Stimulated activated CD4-positive, alpha-beta T cell treated with anti-CD3 and anti-CD28 coated beads, TNF-alpha, amount 100 ng/mL, for 24 hours (primary cell): ENCODE data around the gene TMEM86A.
A peak's percentile ranks its signal among the peaks of the same experiment; 100 is the strongest.

Experiments used
- DNase-seq, 3 experiments: peaks; one replicate each; pipeline ENCODE4 v3.0.0-alpha.2; 2020; ENCODE audit warnings: low read depth in 3 of 3

The TMEM86A gene

DNA sequence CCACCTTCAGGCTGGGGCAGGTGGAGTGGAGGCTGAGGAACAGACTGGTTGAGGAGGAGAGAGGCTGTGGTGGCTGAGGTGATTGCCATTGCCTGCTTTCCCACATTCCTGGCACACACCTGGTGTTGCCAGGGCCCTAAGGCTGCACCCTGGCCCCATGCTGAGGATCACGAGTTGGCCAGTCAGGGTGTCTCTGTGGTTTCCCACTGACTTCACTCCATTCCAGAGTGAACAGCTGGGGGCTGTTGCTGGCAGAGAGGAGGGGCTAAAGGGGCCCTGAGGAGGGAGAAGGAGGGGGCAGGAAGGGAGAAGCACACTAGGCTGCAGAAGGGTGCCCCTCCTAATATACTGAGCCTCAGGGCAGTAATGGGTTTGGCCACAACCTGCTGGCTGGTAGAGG lies 1.8 kb downstream of the TMEM86A start:
- no peak for DNase-seq

DNA sequence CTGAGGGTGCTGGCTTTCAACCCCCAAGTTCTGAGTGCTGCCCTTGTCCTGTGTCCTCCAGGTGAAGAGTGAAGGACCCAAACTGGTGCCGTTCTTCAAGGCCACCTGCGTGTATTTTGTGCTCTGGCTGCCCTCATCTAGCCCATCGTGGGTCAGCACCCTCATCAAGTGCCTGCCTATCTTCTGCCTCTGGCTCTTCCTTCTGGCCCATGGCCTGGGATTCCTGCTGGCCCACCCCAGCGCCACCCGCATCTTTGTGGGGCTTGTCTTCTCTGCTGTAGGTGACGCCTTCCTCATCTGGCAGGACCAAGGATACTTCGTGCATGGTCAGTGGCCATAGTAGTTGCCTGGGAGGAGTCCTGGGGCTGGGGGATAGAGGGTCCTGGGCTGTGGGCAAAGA lies 2.3 kb downstream of the TMEM86A start:
- DNase-seq: no peak

- no peak for DNase-seq
Measured at GRCh38 chr11:18701614-18702216, 3.1 kb downstream of the TMEM86A start.

GRCh38 chr11:18703001-18703763 lies 4.6 kb downstream of the TMEM86A start:
- no peak for DNase-seq

DNA sequence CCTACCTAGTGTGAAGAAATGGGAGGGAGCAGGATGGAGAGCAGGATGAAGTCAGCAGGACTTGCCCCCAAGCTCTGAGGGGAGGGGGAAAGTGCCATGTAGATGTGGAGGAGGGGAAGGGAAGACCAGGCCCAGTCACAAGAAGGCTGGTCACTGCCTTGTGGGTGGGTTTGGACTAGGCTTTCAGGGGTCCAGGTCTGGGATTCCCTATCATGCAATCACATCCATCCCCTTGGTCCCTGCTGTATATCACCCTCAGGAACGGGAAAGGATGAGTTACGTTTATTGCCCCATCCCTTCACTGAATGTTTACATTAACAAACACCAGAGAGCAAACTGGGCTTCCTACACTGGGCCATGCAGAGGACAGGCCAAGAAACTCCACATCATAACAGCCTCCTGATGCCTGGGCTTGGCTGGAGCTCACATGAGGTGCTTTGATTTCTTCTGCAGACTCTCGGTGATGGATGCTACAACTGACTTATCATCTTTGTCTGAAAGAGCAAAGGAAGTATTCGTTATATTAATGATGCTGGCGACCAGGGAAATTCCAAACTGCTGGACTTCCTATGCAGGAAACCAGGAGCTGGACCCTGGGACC lies 5.6 kb downstream of the TMEM86A start:
- DNase-seq: no peak

DNA sequence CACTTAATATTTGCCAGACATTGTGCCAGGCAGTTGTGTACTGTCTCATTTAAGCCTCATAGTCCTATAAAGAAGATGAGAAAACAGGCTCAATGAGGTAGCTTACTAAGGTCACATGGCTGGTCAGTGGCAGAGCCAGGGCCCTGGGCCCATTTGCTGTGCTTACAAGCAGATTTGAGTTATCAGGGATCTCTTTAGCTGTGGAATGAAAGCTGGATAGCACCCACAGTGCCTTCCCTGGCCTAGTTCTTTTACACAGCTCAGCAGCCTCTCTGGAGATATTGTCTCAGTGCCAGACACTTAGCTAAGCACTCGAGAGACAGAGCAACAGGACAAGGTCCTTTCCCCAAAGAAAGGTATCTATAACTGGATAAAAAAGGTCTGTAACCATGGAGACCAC lies 6.1 kb downstream of the TMEM86A start:
- DNase-seq: no peak

DNA sequence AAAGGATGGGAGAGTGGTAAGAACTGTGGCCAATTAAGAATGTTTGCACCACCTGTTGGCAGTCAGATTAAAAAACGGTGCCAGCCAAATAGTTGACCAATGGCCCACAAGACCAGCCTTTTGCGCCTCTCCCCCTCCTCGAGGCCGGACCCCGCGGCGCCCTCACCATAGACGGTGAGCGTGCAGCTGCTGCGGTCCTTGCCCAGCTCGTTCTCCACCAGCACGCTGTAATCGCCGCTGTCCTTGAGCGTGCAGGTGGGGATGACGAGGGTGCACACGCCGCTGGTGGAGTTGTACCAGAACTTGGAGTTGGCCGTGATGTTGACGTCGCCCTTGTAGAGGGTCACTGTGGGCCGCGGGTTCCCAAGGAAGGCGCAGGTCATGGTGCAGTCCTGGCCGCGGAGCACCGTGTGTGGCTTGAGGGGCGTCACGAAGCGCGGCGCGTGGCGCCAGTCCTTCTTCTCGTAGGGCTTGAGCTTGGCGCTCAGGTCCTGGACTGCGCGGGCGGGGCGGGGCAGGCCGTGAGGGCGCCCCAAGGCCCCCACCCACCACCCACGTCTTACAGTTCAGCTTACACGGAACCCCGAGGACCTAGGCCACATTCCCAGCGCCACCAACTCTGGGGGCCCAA lies 7.2 kb downstream of the TMEM86A start:
- DNase-seq: peak in 1 of 3 experiments; percentile 31

DNA sequence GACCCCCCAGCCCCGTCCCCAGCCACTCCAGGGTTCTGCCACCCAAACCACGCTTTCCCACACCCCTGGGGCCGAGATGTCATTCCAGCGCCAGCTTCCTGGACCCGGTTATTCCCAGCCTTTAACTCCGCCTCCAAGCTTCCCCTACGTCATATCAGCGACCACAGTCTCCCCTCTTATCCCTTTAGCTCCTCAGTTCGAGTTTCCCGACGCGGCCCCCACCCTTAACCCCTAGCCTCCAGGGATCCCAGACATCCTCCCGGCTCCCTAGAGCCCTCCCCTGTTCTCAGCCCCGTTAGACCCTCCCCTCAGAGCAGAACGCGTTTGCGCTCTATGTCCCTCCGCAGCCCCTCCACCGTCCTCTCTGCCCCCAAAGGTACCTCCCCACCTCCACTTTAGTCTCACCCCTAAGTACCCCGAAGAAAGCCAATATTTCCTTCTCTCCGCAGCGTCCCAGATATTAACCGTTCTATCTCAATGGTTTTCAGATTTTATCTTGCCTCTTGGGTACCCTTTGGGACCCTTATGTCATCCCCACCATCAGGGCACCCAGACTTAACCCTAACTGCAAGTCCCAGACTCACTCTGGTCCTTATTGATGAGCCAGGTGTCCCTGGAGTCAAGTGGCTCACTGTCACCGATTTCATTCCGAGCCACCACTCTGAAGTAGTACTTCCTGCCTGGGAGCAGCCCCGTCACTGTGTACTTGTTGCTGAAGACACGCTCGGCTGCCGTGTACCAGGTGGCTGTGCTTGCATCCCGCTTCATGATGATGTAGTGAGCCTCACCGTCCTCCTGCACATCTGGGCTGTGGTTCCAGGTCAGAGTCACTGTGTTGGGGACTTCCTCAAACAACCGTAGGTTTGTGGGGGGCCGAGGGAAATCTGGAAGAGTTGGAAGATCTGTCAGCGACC lies 8.0 kb downstream of the TMEM86A start:
- peak in 1 of 3 experiments; percentile 38 for DNase-seq

DNA sequence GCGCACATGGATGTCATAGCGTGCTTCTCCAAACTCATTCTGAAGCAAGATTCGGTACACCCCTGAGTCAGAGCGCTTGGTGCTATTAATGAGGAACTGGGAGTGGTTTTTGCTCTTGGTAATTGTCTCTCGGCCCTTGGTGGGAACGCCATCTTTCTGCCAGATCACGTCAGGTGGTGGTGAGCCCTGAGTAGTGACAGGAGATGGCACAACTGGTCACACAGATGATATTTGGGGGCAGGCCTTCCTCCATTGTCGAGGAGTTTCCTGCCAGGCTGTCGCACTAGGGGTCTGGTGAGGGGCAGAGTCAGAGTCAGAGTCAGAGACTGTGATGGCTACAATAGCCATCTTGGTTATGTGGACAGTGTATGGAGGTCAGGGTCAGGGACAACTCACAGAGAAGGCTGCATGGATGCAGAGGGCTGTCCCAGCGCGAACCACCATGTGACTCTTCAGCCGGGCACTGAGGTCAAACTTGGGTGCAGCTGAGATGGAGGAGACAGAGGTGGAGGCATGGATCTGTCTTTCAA lies 9.3 kb downstream of the TMEM86A start:
- DNase-seq: no peak

GRCh38 chr11:18709414-18709813 lies 10.8 kb downstream of the TMEM86A start:
- DNase-seq: no peak

DNA sequence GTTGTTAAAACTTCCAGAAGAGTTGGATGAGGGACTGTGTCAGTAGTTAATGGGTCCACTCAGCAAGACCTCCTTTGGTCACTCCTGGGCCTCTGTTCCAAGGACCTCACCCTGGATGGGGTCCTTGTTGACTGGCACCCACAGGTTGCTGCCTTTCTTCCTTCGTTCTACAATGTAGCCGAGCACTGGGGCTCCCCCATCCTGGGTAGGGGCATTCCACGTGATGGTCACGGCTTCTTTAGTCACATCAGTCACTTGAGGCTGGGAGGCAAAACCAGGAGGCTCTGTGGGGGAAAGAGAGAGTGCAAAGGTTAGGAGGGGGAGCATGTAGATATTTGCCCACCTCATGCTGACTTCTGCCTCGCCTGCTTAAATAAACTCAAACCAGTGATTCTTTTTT lies 12.0 kb downstream of the TMEM86A start:
- DNase-seq: no peak

- DNase-seq: no peak
Measured at GRCh38 chr11:18713646-18714442, 15.3 kb downstream of the TMEM86A start.

DNA sequence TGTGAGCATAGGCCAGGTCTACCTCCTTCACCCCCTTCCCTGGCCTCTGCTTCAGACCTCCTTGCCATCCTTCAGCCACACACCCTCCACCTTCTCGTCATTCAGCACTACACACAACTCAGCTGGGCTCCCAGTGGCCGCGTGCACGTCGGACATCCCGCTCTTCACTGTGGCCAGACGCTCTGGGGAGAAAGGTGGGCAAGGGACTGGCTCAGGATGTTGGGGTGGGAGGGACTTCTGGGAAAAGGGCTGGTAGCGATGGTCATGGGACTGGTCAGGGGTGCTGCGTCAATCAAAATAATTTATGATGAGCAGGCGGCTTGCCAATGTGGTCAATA lies 15.8 kb downstream of the TMEM86A start:
- DNase-seq: no peak

- DNase-seq: no peak
Measured at GRCh38 chr11:18715476-18715875, 16.9 kb downstream of the TMEM86A start.

GRCh38 chr11:18720091-18720807 lies 21.7 kb downstream of the TMEM86A start:
- no peak for DNase-seq

GRCh38 chr11:18720808-18721560 lies 22.4 kb downstream of the TMEM86A start:
- peak; percentile 60 to 85 (median 64) for DNase-seq

DNA sequence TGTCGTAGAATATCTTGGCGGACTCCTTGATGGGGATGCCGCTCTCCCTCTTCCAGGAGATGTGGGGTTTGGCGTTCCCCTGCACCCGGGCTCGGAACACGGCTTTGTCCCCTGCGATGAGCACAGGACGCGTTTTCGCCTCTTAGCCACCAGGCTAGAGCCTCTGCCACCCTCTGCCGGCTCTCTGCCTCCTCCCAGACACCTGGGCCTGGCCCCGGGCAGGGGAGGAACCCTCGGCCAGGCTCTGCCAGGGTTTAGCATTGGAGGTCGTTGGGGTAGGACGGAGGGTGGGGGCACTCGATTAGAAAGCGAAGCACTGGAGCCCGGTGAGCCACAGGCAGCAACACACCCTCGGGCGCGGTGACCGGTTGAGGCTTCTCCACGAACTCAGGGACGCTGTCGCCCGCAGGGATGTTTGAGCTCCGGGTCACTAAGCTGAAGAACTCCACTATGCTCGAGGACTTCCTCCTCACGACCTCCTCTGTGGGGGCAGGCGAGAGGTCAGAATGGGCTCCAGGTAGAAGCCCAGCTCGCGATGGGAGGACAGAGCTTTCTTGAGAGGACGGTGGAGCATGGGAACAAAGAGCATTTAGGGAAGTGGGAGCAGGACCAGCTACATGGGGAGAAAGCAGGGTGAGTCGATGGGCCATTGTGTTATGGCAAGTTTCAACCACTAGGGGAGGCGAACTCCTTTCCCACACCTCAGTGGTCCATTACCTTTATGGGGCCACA lies 23.1 kb downstream of the TMEM86A start:
- peak in 1 of 3 experiments; percentile 43 for DNase-seq

DNA sequence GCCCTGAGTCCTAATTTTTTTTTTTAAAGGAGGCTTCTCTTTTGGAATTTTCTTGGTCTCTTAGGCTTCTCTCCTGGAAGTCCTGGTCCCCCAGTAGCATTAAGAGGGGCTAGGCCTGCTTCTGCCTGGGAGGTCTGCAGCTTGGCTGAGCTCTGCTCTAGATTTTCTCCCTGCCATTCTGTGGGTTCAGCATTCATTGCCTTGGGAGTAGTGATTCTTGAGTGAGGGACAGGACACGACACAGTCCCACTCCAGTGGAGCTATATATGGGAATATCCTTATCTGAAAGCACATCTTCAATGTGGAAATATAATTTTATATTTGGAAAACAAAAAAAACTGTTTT lies 23.7 kb downstream of the TMEM86A start:
- DNase-seq: no peak

DNA sequence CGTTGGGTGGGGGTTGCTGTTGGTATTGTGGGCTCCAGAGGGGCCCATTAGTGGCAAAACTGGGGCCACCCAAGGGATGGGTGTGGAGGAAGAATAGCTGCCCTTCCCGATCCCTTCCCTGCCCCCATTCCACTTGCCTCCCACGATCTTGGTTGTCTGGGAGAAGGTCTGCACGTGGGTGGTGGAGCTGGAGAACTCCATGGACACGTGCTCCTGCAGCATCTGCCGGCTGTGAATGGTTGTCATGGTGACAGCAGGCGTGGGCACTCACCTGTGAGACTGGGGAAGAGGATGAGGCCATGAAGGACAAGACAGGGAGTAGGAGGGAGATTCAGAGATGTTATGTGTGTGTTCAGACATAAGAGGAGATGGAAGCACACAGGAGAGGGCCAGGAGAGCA lies 25.4 kb downstream of the TMEM86A start:
- DNase-seq: no peak
